Stomach (tissue), 4 donors: Measurements from ENCODE around the gene VAPA.

Experiments
- POLR2A ChIP-seq, 4 donors: fragments of 450-650 bp; IDR thresholded peaks; one replicate each; pipeline ENCODE4 v1.6.1; 2016; ENCODE audit warnings: antibody characterized with exemption in 4 of 4, control low read depth in 2 of 4, mild to moderate bottlenecking in 1 of 4, moderate library complexity in 1 of 4
- TF ChIP-seq, protein P1 (sequence below), 7 experiments: fragments of 450-650 bp in 4 of 7; fragments of 200-600 bp in 3 of 7; sonication (generic) in 3 of 7; IDR thresholded peaks; one replicate each; pipeline ENCODE4 v1.5.1; 2016 to 2019; ENCODE audit warnings: antibody characterized with exemption in 7 of 7, control low read depth in 2 of 7, mild to moderate bottlenecking in 1 of 7

DNA sequence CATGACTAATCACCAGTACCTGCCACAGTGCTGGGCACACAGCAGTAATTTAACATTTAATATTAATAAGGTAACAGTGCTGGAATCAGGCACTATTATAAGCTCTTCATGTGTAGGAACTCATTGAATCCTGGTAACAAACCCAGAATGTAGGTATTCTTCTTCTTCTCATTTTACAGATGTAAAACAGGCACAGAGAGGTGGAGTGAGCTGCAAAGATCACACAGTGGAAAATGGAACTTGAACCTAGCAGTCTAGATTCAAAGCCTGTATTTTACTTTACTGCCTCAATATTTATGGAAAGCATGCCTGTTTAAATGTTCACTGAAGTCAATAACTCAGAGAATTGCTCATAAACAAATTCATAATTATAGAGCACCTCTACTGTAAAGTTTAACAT is 3.7 kb upstream of the VAPA start:
- TF ChIP-seq, protein P1, sequence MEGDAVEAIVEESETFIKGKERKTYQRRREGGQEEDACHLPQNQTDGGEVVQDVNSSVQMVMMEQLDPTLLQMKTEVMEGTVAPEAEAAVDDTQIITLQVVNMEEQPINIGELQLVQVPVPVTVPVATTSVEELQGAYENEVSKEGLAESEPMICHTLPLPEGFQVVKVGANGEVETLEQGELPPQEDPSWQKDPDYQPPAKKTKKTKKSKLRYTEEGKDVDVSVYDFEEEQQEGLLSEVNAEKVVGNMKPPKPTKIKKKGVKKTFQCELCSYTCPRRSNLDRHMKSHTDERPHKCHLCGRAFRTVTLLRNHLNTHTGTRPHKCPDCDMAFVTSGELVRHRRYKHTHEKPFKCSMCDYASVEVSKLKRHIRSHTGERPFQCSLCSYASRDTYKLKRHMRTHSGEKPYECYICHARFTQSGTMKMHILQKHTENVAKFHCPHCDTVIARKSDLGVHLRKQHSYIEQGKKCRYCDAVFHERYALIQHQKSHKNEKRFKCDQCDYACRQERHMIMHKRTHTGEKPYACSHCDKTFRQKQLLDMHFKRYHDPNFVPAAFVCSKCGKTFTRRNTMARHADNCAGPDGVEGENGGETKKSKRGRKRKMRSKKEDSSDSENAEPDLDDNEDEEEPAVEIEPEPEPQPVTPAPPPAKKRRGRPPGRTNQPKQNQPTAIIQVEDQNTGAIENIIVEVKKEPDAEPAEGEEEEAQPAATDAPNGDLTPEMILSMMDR (IDR thresholded peaks at IDR 0.05), result no peak
- TF ChIP-seq POLR2A (IDR thresholded peaks at IDR 0.05), result no peak
